OCI-LY7 (cell line): ENCODE measurements around the gene DLG5.

Source experiments
- EZH2phosphoT487 ChIP-seq: fragments of 200-600 bp; sonication (generic); IDR thresholded peaks from 2 replicates; pipeline ENCODE4 v1.6.1; 2018; ENCODE audit warnings: low read depth, borderline replicate concordance, mild to moderate bottlenecking, mixed run types, antibody characterized with exemption, low read length, moderate library complexity, mixed read lengths
- TF ChIP-seq, protein P1 (sequence below): fragments of 200-600 bp; sonication (generic); conservative IDR thresholded peaks from 2 replicates; pipeline ENCODE4 v1.5.1; 2014; ENCODE audit warnings: mild to moderate bottlenecking, antibody characterized with exemption, low read length, moderate library complexity, mixed read lengths

GRCh38 chr10:77862595-77862994, 64.0 kb downstream of the DLG5 start:
- TF ChIP-seq, protein P1, sequence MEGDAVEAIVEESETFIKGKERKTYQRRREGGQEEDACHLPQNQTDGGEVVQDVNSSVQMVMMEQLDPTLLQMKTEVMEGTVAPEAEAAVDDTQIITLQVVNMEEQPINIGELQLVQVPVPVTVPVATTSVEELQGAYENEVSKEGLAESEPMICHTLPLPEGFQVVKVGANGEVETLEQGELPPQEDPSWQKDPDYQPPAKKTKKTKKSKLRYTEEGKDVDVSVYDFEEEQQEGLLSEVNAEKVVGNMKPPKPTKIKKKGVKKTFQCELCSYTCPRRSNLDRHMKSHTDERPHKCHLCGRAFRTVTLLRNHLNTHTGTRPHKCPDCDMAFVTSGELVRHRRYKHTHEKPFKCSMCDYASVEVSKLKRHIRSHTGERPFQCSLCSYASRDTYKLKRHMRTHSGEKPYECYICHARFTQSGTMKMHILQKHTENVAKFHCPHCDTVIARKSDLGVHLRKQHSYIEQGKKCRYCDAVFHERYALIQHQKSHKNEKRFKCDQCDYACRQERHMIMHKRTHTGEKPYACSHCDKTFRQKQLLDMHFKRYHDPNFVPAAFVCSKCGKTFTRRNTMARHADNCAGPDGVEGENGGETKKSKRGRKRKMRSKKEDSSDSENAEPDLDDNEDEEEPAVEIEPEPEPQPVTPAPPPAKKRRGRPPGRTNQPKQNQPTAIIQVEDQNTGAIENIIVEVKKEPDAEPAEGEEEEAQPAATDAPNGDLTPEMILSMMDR: no peak
- TF ChIP-seq EZH2phosphoT487: no peak
